ENCODE data around the gene TAC1. TPM values are rescaled to one million over a fixed set of nuclear protein-coding genes. Genes with fewer than 3 reads are reported as not detected.

Gene TAC1
- total and polyA plus RNA-seq, 2 experiments from 2014 or later = 7.5 to 8.7 TPM

DNA sequence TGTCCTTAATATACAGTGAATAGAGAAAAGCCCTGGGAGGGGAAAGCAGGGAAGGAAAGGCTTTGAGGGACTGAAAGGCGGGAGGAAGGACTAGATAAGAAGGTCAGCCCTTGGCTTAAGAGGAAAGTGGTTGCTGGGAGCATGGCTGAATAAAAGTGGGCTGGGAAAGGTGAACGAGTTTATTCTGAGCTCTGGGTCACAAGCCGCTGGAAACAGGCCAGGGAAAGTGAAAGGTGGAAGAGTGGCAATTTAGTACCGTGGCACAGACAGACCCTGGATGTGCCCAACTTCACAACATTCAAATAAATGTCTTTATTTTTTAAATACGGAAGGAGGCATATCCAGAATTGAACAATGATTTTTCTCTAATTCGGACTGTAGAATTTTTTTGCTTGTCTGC, 39.7 kb downstream of the TAC1 start:
- H3K27me3 ChIP-seq (ENCODE audit: insufficient read depth) = no peaks in the 10 kb centered on the region
- no peaks in the 10 kb centered on the region for H3K36me3 ChIP-seq (ENCODE audit: insufficient read depth)
- H3F3A ChIP-seq (replicated peaks; ENCODE audit: low read depth) = no peaks in the 10 kb centered on the region
- no peaks in the 10 kb centered on the region for H3K4me1 ChIP-seq (ENCODE audit: insufficient read depth)
- H3K79me2 ChIP-seq (replicated peaks; ENCODE audit: insufficient read depth) = no peaks in the 10 kb centered on the region
- Mint-ChIP-seq H3K27ac (no peak overlapping the region), H3K27me3 (ENCODE audit: insufficient read depth, low read depth, poor library complexity) (peaks cover 2% of the 10 kb centered on the region), H3K4me1 (peaks cover 4% of the 10 kb centered on the region; the same call in 1 of the 3 replicates), H3K36me3 (ENCODE audit: low read depth) (no peaks in the 10 kb centered on the region), H3K9me3 (no peaks in the 10 kb centered on the region), H3K4me3 (no peak overlapping the region)
- H3K4me3 ChIP-seq = no peak overlapping the region
- no peaks in the 10 kb centered on the region for H4K20me1 ChIP-seq (replicated peaks; ENCODE audit: insufficient read depth)
- H2AFZ ChIP-seq = peak overlapping the region; percentile 61; the same call in 1 of the 2 replicates
- no peak for TF ChIP-seq CREB1 (CRISPR knock-in tag; IDR thresholded peaks at IDR 0.05; ENCODE audit: low read depth)
- no peak for TF ChIP-seq ZNF114 (CRISPR knock-in tag; IDR thresholded peaks at IDR 0.05)
- no peak for TF ChIP-seq NANOG (IDR thresholded peaks at IDR 0.05; ENCODE audit: borderline replicate concordance)
- TF ChIP-seq, protein P1, sequence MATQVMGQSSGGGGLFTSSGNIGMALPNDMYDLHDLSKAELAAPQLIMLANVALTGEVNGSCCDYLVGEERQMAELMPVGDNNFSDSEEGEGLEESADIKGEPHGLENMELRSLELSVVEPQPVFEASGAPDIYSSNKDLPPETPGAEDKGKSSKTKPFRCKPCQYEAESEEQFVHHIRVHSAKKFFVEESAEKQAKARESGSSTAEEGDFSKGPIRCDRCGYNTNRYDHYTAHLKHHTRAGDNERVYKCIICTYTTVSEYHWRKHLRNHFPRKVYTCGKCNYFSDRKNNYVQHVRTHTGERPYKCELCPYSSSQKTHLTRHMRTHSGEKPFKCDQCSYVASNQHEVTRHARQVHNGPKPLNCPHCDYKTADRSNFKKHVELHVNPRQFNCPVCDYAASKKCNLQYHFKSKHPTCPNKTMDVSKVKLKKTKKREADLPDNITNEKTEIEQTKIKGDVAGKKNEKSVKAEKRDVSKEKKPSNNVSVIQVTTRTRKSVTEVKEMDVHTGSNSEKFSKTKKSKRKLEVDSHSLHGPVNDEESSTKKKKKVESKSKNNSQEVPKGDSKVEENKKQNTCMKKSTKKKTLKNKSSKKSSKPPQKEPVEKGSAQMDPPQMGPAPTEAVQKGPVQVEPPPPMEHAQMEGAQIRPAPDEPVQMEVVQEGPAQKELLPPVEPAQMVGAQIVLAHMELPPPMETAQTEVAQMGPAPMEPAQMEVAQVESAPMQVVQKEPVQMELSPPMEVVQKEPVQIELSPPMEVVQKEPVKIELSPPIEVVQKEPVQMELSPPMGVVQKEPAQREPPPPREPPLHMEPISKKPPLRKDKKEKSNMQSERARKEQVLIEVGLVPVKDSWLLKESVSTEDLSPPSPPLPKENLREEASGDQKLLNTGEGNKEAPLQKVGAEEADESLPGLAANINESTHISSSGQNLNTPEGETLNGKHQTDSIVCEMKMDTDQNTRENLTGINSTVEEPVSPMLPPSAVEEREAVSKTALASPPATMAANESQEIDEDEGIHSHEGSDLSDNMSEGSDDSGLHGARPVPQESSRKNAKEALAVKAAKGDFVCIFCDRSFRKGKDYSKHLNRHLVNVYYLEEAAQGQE (IDR thresholded peaks at IDR 0.05; ENCODE audit: unreplicated experiment) = no peak
- TF ChIP-seq JUNB (IDR thresholded peaks at IDR 0.05; ENCODE audit: unreplicated experiment) = no peak
- TF ChIP-seq, protein P2, sequence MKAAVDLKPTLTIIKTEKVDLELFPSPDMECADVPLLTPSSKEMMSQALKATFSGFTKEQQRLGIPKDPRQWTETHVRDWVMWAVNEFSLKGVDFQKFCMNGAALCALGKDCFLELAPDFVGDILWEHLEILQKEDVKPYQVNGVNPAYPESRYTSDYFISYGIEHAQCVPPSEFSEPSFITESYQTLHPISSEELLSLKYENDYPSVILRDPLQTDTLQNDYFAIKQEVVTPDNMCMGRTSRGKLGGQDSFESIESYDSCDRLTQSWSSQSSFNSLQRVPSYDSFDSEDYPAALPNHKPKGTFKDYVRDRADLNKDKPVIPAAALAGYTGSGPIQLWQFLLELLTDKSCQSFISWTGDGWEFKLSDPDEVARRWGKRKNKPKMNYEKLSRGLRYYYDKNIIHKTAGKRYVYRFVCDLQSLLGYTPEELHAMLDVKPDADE (IDR thresholded peaks at IDR 0.05) = no peak
- TF ChIP-seq ZNF331 (CRISPR knock-in tag; IDR thresholded peaks at IDR 0.05; ENCODE audit: low read depth) = no peak
- no peak for TF ChIP-seq STAT1 (IDR thresholded peaks at IDR 0.05; ENCODE audit: unreplicated experiment)
- TF ChIP-seq, protein P3, sequence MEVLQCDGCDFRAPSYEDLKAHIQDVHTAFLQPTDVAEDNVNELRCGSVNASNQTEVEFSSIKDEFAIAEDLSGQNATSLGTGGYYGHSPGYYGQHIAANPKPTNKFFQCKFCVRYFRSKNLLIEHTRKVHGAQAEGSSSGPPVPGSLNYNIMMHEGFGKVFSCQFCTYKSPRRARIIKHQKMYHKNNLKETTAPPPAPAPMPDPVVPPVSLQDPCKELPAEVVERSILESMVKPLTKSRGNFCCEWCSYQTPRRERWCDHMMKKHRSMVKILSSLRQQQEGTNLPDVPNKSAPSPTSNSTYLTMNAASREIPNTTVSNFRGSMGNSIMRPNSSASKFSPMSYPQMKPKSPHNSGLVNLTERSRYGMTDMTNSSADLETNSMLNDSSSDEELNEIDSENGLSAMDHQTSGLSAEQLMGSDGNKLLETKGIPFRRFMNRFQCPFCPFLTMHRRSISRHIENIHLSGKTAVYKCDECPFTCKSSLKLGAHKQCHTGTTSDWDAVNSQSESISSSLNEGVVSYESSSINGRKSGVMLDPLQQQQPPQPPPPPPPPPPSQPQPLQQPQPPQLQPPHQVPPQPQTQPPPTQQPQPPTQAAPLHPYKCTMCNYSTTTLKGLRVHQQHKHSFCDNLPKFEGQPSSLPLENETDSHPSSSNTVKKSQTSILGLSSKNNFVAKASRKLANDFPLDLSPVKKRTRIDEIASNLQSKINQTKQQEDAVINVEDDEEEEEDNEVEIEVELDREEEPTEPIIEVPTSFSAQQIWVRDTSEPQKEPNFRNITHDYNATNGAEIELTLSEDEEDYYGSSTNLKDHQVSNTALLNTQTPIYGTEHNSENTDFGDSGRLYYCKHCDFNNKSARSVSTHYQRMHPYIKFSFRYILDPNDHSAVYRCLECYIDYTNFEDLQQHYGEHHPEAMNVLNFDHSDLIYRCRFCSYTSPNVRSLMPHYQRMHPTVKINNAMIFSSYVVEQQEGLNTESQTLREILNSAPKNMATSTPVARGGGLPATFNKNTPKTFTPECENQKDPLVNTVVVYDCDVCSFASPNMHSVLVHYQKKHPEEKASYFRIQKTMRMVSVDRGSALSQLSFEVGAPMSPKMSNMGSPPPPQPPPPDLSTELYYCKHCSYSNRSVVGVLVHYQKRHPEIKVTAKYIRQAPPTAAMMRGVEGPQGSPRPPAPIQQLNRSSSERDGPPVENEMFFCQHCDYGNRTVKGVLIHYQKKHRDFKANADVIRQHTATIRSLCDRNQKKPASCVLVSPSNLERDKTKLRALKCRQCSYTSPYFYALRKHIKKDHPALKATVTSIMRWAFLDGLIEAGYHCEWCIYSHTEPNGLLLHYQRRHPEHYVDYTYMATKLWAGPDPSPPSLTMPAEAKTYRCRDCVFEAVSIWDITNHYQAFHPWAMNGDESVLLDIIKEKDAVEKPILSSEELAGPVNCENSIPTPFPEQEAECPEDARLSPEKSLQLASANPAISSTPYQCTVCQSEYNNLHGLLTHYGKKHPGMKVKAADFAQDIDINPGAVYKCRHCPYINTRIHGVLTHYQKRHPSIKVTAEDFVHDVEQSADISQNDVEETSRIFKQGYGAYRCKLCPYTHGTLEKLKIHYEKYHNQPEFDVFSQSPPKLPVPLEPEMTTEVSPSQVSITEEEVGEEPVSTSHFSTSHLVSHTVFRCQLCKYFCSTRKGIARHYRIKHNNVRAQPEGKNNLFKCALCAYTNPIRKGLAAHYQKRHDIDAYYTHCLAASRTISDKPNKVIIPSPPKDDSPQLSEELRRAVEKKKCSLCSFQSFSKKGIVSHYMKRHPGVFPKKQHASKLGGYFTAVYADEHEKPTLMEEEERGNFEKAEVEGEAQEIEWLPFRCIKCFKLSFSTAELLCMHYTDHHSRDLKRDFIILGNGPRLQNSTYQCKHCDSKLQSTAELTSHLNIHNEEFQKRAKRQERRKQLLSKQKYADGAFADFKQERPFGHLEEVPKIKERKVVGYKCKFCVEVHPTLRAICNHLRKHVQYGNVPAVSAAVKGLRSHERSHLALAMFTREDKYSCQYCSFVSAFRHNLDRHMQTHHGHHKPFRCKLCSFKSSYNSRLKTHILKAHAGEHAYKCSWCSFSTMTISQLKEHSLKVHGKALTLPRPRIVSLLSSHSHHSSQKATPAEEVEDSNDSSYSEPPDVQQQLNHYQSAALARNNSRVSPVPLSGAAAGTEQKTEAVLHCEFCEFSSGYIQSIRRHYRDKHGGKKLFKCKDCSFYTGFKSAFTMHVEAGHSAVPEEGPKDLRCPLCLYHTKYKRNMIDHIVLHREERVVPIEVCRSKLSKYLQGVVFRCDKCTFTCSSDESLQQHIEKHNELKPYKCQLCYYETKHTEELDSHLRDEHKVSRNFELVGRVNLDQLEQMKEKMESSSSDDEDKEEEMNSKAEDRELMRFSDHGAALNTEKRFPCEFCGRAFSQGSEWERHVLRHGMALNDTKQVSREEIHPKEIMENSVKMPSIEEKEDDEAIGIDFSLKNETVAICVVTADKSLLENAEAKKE (CRISPR knock-in tag; IDR thresholded peaks at IDR 0.05) = no peak
- TF ChIP-seq, protein P4, sequence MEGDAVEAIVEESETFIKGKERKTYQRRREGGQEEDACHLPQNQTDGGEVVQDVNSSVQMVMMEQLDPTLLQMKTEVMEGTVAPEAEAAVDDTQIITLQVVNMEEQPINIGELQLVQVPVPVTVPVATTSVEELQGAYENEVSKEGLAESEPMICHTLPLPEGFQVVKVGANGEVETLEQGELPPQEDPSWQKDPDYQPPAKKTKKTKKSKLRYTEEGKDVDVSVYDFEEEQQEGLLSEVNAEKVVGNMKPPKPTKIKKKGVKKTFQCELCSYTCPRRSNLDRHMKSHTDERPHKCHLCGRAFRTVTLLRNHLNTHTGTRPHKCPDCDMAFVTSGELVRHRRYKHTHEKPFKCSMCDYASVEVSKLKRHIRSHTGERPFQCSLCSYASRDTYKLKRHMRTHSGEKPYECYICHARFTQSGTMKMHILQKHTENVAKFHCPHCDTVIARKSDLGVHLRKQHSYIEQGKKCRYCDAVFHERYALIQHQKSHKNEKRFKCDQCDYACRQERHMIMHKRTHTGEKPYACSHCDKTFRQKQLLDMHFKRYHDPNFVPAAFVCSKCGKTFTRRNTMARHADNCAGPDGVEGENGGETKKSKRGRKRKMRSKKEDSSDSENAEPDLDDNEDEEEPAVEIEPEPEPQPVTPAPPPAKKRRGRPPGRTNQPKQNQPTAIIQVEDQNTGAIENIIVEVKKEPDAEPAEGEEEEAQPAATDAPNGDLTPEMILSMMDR (conservative IDR thresholded peaks at IDR 0.05; ENCODE audit: low read depth in 2 of 2) = no peak
- TF ChIP-seq EZH2phosphoT487 (IDR thresholded peaks at IDR 0.05; ENCODE audit: unreplicated experiment) = no peak
- TF ChIP-seq POLR2AphosphoS5 (IDR thresholded peaks at IDR 0.05; ENCODE audit: low read depth) = no peak
- TF ChIP-seq EZH2 (IDR thresholded peaks at IDR 0.05; ENCODE audit: low read depth, unreplicated experiment) = no peak
- no peak for ATAC-seq
- H3K9me2 ChIP-seq (ENCODE audit: insufficient read depth) = no peaks in the 10 kb centered on the region
- H3K27ac ChIP-seq (ENCODE audit: low read depth) = no peak overlapping the region
- no peak overlapping the region for H3K4me2 ChIP-seq
- DNase-seq (ENCODE audit: low spot score) = no peak

Measured in GM23338 (cell line).